ENCODE results near the gene SOX5. TPM values are rescaled to one million over a fixed set of nuclear protein-coding genes. Genes with fewer than 3 reads are reported as not detected.

The SOX5 gene
- total and polyA plus RNA-seq, 2 of the 8 experiments (the other 6 are each of a cell fraction or from before 2014, with no cell fraction given): 2.2 to 2.6 TPM

GRCh38 chr12:23630524-23630923, 318.9 kb downstream of the SOX5 start (continued):
- TF ChIP-seq, protein P1, sequence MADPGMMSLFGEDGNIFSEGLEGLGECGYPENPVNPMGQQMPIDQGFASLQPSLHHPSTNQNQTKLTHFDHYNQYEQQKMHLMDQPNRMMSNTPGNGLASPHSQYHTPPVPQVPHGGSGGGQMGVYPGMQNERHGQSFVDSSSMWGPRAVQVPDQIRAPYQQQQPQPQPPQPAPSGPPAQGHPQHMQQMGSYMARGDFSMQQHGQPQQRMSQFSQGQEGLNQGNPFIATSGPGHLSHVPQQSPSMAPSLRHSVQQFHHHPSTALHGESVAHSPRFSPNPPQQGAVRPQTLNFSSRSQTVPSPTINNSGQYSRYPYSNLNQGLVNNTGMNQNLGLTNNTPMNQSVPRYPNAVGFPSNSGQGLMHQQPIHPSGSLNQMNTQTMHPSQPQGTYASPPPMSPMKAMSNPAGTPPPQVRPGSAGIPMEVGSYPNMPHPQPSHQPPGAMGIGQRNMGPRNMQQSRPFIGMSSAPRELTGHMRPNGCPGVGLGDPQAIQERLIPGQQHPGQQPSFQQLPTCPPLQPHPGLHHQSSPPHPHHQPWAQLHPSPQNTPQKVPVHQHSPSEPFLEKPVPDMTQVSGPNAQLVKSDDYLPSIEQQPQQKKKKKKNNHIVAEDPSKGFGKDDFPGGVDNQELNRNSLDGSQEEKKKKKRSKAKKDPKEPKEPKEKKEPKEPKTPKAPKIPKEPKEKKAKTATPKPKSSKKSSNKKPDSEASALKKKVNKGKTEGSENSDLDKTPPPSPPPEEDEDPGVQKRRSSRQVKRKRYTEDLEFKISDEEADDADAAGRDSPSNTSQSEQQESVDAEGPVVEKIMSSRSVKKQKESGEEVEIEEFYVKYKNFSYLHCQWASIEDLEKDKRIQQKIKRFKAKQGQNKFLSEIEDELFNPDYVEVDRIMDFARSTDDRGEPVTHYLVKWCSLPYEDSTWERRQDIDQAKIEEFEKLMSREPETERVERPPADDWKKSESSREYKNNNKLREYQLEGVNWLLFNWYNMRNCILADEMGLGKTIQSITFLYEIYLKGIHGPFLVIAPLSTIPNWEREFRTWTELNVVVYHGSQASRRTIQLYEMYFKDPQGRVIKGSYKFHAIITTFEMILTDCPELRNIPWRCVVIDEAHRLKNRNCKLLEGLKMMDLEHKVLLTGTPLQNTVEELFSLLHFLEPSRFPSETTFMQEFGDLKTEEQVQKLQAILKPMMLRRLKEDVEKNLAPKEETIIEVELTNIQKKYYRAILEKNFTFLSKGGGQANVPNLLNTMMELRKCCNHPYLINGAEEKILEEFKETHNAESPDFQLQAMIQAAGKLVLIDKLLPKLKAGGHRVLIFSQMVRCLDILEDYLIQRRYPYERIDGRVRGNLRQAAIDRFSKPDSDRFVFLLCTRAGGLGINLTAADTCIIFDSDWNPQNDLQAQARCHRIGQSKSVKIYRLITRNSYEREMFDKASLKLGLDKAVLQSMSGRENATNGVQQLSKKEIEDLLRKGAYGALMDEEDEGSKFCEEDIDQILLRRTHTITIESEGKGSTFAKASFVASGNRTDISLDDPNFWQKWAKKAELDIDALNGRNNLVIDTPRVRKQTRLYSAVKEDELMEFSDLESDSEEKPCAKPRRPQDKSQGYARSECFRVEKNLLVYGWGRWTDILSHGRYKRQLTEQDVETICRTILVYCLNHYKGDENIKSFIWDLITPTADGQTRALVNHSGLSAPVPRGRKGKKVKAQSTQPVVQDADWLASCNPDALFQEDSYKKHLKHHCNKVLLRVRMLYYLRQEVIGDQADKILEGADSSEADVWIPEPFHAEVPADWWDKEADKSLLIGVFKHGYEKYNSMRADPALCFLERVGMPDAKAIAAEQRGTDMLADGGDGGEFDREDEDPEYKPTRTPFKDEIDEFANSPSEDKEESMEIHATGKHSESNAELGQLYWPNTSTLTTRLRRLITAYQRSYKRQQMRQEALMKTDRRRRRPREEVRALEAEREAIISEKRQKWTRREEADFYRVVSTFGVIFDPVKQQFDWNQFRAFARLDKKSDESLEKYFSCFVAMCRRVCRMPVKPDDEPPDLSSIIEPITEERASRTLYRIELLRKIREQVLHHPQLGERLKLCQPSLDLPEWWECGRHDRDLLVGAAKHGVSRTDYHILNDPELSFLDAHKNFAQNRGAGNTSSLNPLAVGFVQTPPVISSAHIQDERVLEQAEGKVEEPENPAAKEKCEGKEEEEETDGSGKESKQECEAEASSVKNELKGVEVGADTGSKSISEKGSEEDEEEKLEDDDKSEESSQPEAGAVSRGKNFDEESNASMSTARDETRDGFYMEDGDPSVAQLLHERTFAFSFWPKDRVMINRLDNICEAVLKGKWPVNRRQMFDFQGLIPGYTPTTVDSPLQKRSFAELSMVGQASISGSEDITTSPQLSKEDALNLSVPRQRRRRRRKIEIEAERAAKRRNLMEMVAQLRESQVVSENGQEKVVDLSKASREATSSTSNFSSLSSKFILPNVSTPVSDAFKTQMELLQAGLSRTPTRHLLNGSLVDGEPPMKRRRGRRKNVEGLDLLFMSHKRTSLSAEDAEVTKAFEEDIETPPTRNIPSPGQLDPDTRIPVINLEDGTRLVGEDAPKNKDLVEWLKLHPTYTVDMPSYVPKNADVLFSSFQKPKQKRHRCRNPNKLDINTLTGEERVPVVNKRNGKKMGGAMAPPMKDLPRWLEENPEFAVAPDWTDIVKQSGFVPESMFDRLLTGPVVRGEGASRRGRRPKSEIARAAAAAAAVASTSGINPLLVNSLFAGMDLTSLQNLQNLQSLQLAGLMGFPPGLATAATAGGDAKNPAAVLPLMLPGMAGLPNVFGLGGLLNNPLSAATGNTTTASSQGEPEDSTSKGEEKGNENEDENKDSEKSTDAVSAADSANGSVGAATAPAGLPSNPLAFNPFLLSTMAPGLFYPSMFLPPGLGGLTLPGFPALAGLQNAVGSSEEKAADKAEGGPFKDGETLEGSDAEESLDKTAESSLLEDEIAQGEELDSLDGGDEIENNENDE (IDR thresholded peaks at IDR 0.05; ENCODE audit: insufficient replicate concordance, low read length): no peak
- TF ChIP-seq CBX5 (IDR thresholded peaks at IDR 0.05; ENCODE audit: low read depth, low read length) (no peak), RAD21 (IDR thresholded peaks at IDR 0.05 in 1 of 2, conservative IDR thresholded peaks at IDR 0.05 in 1 of 2; ENCODE audit: low read depth in 2 of 2, low read length in 2 of 2) (no peak), HDAC6 (IDR thresholded peaks at IDR 0.05; ENCODE audit: low read depth, low read length) (no peak), SIRT6 (IDR thresholded peaks at IDR 0.05; ENCODE audit: low read length) (no peak), GABPA (IDR thresholded peaks at IDR 0.05; ENCODE audit: borderline replicate concordance, insufficient read depth, low read length) (no peak), SIN3A (conservative IDR thresholded peaks at IDR 0.05 in 1 of 2, IDR thresholded peaks at IDR 0.05 in 1 of 2; ENCODE audit: low read depth in 1 of 2, low read length in 2 of 2) (no peak), E2F6 (IDR thresholded peaks at IDR 0.05) (no peak)
- TF ChIP-seq, protein P2, sequence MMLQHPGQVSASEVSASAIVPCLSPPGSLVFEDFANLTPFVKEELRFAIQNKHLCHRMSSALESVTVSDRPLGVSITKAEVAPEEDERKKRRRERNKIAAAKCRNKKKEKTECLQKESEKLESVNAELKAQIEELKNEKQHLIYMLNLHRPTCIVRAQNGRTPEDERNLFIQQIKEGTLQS (IDR thresholded peaks at IDR 0.05; ENCODE audit: insufficient read depth, low read depth, low read length): no peak
